ENCODE measurements around the gene VIP. TPM values are rescaled to one million over a fixed set of nuclear protein-coding genes. Genes with fewer than 3 reads are reported as not detected.

VIP gene
- total RNA-seq, 4 donors from 2014 or later, result 1.6 to 4.0 (median 2.2) TPM; not detected in 1

GRCh38 chr6:152716322-152716721, 34.3 kb upstream of the VIP start:
- no peaks in the 10 kb centered on the region for H3K4me1 ChIP-seq
- 74 to 82% methylated on average over 3 of the region's 3 CpGs for WGBS, 2 donors
- TF ChIP-seq POLR2A (IDR thresholded peaks at IDR 0.05) (no peak), CTCF (IDR thresholded peaks at IDR 0.05) (no peak)
- H3K9me3 ChIP-seq, result no peaks in the 10 kb centered on the region
- H3K36me3 ChIP-seq, result no peaks in the 10 kb centered on the region
- H3K27ac ChIP-seq, result no peak overlapping the region
- intact Hi-C loops (cut with DNase I), result no loop called here
- no peaks in the 10 kb centered on the region for H3K27me3 ChIP-seq
- H3K4me3 ChIP-seq (replicated peaks in 1 of 3), result no peak overlapping the region
- no peak for DNase-seq

- Histone ChIP-seq H3K36me3 (no peaks in the 10 kb centered on the region), H3K4me3 (replicated peaks in 1 of 3) (no peak overlapping the region), H3K4me1 (no peaks in the 10 kb centered on the region), H3K9me3 (no peaks in the 10 kb centered on the region), H3K27me3 (no peaks in the 10 kb centered on the region), H3K27ac (no peak overlapping the region)
- DNase-seq, result no peak
- TF ChIP-seq CTCF (IDR thresholded peaks at IDR 0.05) (no peak), POLR2A (IDR thresholded peaks at IDR 0.05) (no peak)
- WGBS, 2 donors, result 64 to 70% methylated on average over 3 of the region's 3 CpGs
- intact Hi-C loops (cut with DNase I), result no loop called here
Observed at GRCh38 chr6:152720974-152721373, 29.6 kb upstream of the VIP start.

- TF ChIP-seq POLR2A (IDR thresholded peaks at IDR 0.05) (no peak), CTCF (IDR thresholded peaks at IDR 0.05) (no peak)
- Histone ChIP-seq H3K27ac (no peak overlapping the region), H3K36me3 (no peaks in the 10 kb centered on the region), H3K27me3 (no peaks in the 10 kb centered on the region), H3K4me1 (no peaks in the 10 kb centered on the region), H3K4me3 (replicated peaks in 1 of 3) (no peak overlapping the region), H3K9me3 (no peaks in the 10 kb centered on the region)
- 83 to 87% methylated on average over 4 of the region's 4 CpGs for WGBS, 2 donors
- intact Hi-C loops (cut with DNase I), result no loop called here
- DNase-seq, result no peak
Observed at GRCh38 chr6:152721956-152722355, 28.6 kb upstream of the VIP start.

- WGBS, 2 donors, result 78 to 81% methylated on average over 1 of the region's 1 CpG
- Histone ChIP-seq H3K4me1 (no peaks in the 10 kb centered on the region), H3K27ac (no peak overlapping the region), H3K9me3 (no peaks in the 10 kb centered on the region), H3K27me3 (no peaks in the 10 kb centered on the region), H3K36me3 (no peaks in the 10 kb centered on the region), H3K4me3 (replicated peaks in 1 of 3) (no peak overlapping the region)
- intact Hi-C loops (cut with DNase I), result no loop called here
- TF ChIP-seq POLR2A (IDR thresholded peaks at IDR 0.05) (no peak), CTCF (IDR thresholded peaks at IDR 0.05) (no peak)
- no peak for DNase-seq
Observed at GRCh38 chr6:152723398-152723797, 27.2 kb upstream of the VIP start.

GRCh38 chr6:152726313-152726712, 24.3 kb upstream of the VIP start:
- Histone ChIP-seq H3K4me1 (no peaks in the 10 kb centered on the region), H3K36me3 (no peaks in the 10 kb centered on the region), H3K9me3 (no peaks in the 10 kb centered on the region), H3K27me3 (no peaks in the 10 kb centered on the region), H3K27ac (no peak overlapping the region), H3K4me3 (replicated peaks in 1 of 3) (no peak overlapping the region)
- DNase-seq, result no peak
- WGBS, 2 donors, result 71 to 83% methylated on average over 4 of the region's 4 CpGs
- intact Hi-C loops (cut with DNase I), result no loop called here
- TF ChIP-seq CTCF (IDR thresholded peaks at IDR 0.05) (no peak), POLR2A (IDR thresholded peaks at IDR 0.05) (no peak)

Measured in thyroid gland (tissue), 4 donors.